Mononuclear cell (primary cell): Measurements from ENCODE around the gene KCNC1. TPM values are rescaled to one million over a fixed set of nuclear protein-coding genes. Genes with fewer than 3 reads are reported as not detected.

Experiments used
- H3K27me3 ChIP-seq: 2 replicates; pipeline ENCODE4 v1.6.0; 2011; ENCODE audit warnings: low read length, control low read depth; ENCODE audit not compliant: insufficient read depth
- H3K4me1 ChIP-seq: 2 replicates; pipeline ENCODE4 v1.5.1; 2011; ENCODE audit warnings: mild to moderate bottlenecking, low read length, control low read depth; ENCODE audit not compliant: insufficient read depth
- H3K4me3 ChIP-seq: 2 replicates; pipeline ENCODE4 v1.5.1; 2011; ENCODE audit warnings: mild to moderate bottlenecking, low read length, moderate library complexity
- H3K9me3 ChIP-seq: 2 replicates; pipeline ENCODE4 v1.5.1; 2011; ENCODE audit warnings: low read depth, mild to moderate bottlenecking, control low read depth, low read length
- total RNA-seq: library from RNA; depleted of rRNA; stranded (reverse); fragments of >200 nt; gene quantifications from one replicate; pipeline ENCODE4 v1.2.3, GENCODE V29; 2012

The KCNC1 gene
- total RNA-seq, 1 donor, result under 0.01 TPM

GRCh38 chr11:17777738-17778091 lies 43.1 kb downstream of the KCNC1 start:
- no peaks in the 10 kb centered on the region for H3K9me3 ChIP-seq
- no peaks in the 10 kb centered on the region for H3K27me3 ChIP-seq
- H3K4me3 ChIP-seq, result no peak overlapping the region
- H3K4me1 ChIP-seq, result no peaks in the 10 kb centered on the region

- H3K27me3 ChIP-seq, result no peaks in the 10 kb centered on the region
- H3K9me3 ChIP-seq, result no peaks in the 10 kb centered on the region
- H3K4me3 ChIP-seq, result no peak overlapping the region
- H3K4me1 ChIP-seq, result no peaks in the 10 kb centered on the region
Measured at GRCh38 chr11:17778352-17778751, 43.8 kb downstream of the KCNC1 start.

GRCh38 chr11:17778956-17779860 lies 44.6 kb downstream of the KCNC1 start:
- Histone ChIP-seq H3K4me3 (no peak overlapping the region), H3K27me3 (no peaks in the 10 kb centered on the region), H3K4me1 (no peaks in the 10 kb centered on the region), H3K9me3 (no peaks in the 10 kb centered on the region)

DNA sequence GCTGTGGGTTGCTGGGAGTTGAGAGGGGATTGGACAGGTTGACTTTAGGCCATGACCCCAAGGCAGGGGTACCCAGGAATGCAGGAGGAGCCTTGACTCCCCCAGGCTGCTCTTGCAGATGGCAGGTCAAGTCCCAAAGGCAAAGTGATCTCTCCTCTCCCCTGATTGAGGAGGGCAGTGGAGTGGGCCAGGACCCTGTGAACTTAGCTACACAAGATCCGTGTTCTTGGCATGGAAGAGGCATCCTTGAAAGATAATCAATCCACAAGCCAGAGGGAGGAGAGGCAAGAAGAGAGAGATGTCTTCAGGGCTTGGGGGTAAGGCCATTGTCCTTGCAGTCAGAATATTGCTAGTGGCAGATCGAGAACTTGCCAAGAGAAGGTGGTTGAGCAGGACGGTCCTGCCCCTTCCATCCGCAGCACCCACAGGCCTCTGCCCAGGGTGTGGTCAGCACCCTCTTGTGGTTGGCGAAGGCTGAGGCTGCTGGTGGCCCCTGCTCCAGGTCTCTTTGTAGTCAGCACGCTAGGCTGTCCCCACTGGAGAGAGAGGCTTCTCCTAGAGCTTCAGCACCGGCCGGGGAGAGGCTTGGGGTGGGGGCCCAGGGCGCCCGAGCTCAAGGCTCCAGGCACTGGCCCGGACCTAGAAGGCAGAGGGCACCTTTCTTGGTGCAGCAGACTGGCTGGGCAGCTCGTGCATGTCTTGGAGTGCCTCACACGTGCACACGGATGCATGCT lies 45.4 kb downstream of the KCNC1 start:
- no peak overlapping the region for H3K4me3 ChIP-seq
- no peaks in the 10 kb centered on the region for H3K27me3 ChIP-seq
- H3K9me3 ChIP-seq, result no peaks in the 10 kb centered on the region
- no peaks in the 10 kb centered on the region for H3K4me1 ChIP-seq

DNA sequence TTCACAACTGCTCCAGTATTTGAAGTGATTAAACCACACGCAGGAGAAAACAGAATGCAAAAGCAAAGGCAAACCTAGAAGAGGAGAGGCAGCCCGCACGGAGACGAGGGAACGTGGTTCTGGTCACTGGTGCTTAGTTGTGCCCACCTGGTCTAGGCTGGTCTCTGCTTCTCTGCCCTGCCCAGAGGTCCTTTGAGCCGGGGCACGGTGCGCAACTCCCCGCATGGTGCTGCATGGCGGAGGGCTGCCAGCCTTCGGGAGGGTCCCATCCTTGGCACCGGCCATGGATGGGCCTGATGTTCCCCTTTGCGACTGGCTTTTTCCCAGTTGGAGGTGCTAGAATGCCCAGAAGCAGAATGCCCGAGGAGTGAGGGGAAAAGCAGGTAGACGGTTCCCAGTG lies 46.1 kb downstream of the KCNC1 start:
- Histone ChIP-seq H3K4me1 (no peaks in the 10 kb centered on the region), H3K9me3 (no peaks in the 10 kb centered on the region), H3K4me3 (no peak overlapping the region), H3K27me3 (no peaks in the 10 kb centered on the region)

DNA sequence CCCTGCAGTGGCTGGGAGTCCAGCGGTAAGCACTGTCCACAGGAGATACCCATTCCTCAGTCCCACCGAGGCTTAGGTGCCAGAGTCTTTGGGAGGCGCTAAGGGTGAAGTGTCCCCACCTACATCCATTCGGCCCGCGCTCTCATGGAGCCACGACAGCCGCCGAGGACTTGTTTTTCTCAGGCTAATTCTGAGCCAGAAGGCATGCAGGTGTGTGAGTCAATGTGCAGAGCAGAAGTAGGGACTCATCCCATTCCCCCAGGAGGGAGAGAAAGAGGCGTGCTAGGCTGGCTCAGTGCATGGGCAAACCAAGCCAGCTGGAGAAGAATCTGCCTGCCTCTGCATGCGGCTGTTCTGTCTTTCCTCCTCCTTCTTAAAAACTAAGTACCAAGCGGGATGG lies 46.6 kb downstream of the KCNC1 start:
- H3K4me3 ChIP-seq, result no peak overlapping the region
- no peaks in the 10 kb centered on the region for H3K4me1 ChIP-seq
- H3K27me3 ChIP-seq, result no peaks in the 10 kb centered on the region
- H3K9me3 ChIP-seq, result no peaks in the 10 kb centered on the region

DNA sequence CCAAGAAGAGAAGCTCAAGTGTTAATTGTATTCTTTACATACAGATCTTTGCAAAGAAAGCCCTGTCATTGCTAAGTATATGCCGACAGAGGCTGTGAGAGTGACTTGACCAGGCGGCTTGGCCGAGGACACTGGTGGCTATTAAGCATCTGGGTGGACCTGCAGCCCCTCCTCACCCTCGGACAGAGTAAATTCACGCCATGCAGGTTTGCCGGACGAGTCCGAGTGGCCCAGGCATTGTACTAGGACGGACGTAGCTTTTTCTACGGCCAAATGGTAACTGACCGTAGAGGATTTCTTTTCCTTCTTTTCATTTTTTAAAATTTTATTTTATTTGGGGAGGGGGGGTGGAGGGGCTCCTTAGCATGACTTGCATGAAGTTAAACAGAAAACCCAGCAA lies 47.0 kb downstream of the KCNC1 start:
- H3K4me3 ChIP-seq, result no peak overlapping the region
- no peaks in the 10 kb centered on the region for H3K9me3 ChIP-seq
- H3K27me3 ChIP-seq, result no peaks in the 10 kb centered on the region
- no peaks in the 10 kb centered on the region for H3K4me1 ChIP-seq

GRCh38 chr11:17782145-17782544 lies 47.6 kb downstream of the KCNC1 start:
- H3K27me3 ChIP-seq, result no peaks in the 10 kb centered on the region
- H3K9me3 ChIP-seq, result no peaks in the 10 kb centered on the region
- H3K4me3 ChIP-seq, result no peak overlapping the region
- H3K4me1 ChIP-seq, result no peaks in the 10 kb centered on the region

- H3K27me3 ChIP-seq, result no peaks in the 10 kb centered on the region
- no peaks in the 10 kb centered on the region for H3K4me1 ChIP-seq
- no peak overlapping the region for H3K4me3 ChIP-seq
- no peaks in the 10 kb centered on the region for H3K9me3 ChIP-seq
Measured at GRCh38 chr11:17782603-17783337, 48.2 kb downstream of the KCNC1 start.

- H3K4me1 ChIP-seq, result no peaks in the 10 kb centered on the region
- H3K4me3 ChIP-seq, result no peak overlapping the region
- H3K9me3 ChIP-seq, result no peaks in the 10 kb centered on the region
- H3K27me3 ChIP-seq, result no peaks in the 10 kb centered on the region
Measured at GRCh38 chr11:17783878-17784277, 49.3 kb downstream of the KCNC1 start.

DNA sequence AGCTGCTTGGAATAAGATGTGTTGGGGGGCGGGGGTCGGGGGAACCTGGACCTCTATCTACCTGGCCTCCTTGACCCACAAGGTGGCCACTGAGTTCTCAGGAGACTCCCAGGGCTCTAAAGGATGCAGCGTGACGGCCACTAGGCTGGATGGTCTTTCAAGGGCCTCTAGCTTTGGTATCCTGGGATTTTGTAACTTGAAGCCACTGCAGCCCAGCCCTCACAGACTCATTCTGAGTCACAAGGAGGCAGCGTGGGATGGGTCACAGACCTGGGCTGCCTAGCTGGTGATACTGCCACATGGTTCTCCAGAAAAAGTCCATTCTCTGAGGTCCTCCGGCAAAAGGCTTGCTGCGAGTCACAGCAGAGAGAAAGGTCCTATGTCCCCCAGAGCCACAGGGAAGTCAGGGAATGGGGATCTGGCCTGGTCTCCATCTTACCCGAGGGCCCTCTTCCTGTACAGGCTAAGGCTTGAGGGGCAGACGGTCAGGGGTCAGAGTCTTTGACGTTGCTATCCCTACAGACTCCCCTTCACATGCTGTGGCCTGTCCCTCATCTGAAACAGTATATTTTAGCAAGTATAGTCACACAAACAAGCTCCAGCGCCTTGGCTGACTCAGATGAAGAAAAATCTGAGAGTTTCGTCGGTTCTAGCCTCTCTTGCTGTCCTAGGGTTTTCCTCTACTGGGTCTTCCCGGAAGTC lies 52.4 kb downstream of the KCNC1 start:
- Histone ChIP-seq H3K27me3 (no peaks in the 10 kb centered on the region), H3K9me3 (no peaks in the 10 kb centered on the region), H3K4me3 (no peak overlapping the region), H3K4me1 (no peaks in the 10 kb centered on the region)

GRCh38 chr11:17788084-17788483 lies 53.5 kb downstream of the KCNC1 start:
- Histone ChIP-seq H3K9me3 (no peaks in the 10 kb centered on the region), H3K4me3 (no peak overlapping the region), H3K4me1 (no peaks in the 10 kb centered on the region), H3K27me3 (no peaks in the 10 kb centered on the region)

GRCh38 chr11:17790453-17790852 lies 55.9 kb downstream of the KCNC1 start:
- no peaks in the 10 kb centered on the region for H3K27me3 ChIP-seq
- H3K9me3 ChIP-seq, result no peaks in the 10 kb centered on the region
- no peaks in the 10 kb centered on the region for H3K4me1 ChIP-seq
- H3K4me3 ChIP-seq, result no peak overlapping the region

DNA sequence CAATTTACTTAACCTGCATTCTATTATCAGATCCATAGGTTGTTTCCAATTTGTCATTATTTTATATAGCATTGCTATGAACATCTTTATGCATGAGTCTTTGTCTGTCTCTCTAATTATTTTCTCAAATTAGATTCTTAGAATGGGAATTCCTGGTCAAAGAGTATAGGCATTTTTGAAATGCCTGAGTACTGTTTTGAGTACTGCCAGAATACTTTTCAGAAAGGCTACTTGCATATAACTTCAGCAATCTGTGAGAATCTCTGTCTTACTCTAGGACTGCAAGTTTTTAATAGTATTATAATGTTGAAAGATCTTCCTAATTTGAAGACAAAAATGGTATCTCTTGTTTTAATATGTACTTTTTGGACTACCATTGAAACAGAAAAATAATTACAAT lies 56.6 kb downstream of the KCNC1 start:
- Histone ChIP-seq H3K4me3 (no peak overlapping the region), H3K9me3 (no peaks in the 10 kb centered on the region), H3K27me3 (no peaks in the 10 kb centered on the region), H3K4me1 (no peaks in the 10 kb centered on the region)

GRCh38 chr11:17792161-17792560 lies 57.6 kb downstream of the KCNC1 start:
- no peaks in the 10 kb centered on the region for H3K4me1 ChIP-seq
- no peak overlapping the region for H3K4me3 ChIP-seq
- H3K27me3 ChIP-seq, result no peaks in the 10 kb centered on the region
- no peaks in the 10 kb centered on the region for H3K9me3 ChIP-seq
